GM12874 (cell line): ENCODE data around the gene CHPT1.

ENCODE experiments used
- CTCF ChIP-seq: IDR thresholded peaks from 2 replicates; pipeline ENCODE4 v1.5.1; 2011; ENCODE audit warnings: low read depth, mild to moderate bottlenecking, control low read depth, low read length, moderate library complexity; ENCODE audit not compliant: insufficient read depth

Gene CHPT1

GRCh38 chr12:101671833-101672232 is 25.6 kb upstream of the CHPT1 start:
- TF ChIP-seq CTCF: no peak

- no peak for TF ChIP-seq CTCF
Measured at GRCh38 chr12:101675555-101675954, 21.9 kb upstream of the CHPT1 start.

- TF ChIP-seq CTCF: no peak
Measured at GRCh38 chr12:101678081-101678480, 19.4 kb upstream of the CHPT1 start.

GRCh38 chr12:101680240-101680639 is 17.2 kb upstream of the CHPT1 start:
- TF ChIP-seq CTCF: no peak

GRCh38 chr12:101680647-101681046 is 16.8 kb upstream of the CHPT1 start:
- TF ChIP-seq CTCF: no peak

- no peak for TF ChIP-seq CTCF
Measured at GRCh38 chr12:101685092-101685491, 12.3 kb upstream of the CHPT1 start.

- TF ChIP-seq CTCF: no peak
Measured at GRCh38 chr12:101686176-101686575, 11.3 kb upstream of the CHPT1 start.
